ENCODE results near the gene MTAP.

GRCh38 chr9:21825637-21826036, 23.2 kb downstream of the MTAP start:
- TF ChIP-seq CTCF (IDR thresholded peaks at IDR 0.05; ENCODE audit: insufficient read depth, low read length, poor library complexity, severe bottlenecking) (no peak), EZH2phosphoT487 (conservative IDR thresholded peaks at IDR 0.05; ENCODE audit: low read length) (no peak)

Data from SU-DHL-6 (cell line).